ENCODE results near the gene PTPRC.

The PTPRC gene

DNA sequence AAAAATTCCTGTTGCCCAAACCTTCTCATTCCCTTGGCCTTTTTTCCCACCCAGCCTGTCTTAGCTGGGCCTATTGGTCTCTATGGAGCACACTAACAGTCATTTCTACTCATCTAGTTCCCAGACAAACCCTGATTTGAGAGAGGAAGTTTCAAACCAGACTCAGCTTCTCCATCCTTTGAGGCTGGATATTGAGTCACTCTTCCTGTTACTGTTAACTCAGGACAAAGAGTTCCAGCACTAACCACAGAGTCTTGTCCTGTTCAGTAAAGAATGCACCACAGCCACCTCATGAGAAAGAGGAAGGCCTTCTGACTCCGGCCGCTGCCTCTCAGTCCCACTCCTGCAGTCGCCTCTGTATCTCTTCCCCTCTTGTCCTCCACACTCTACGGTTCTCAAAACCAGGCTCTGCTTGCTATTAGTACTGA, 137.8 kb downstream of the PTPRC start:
- Mint-ChIP-seq H3K9me3 (no peaks in the 10 kb centered on the region), H3K4me1 (peaks cover 20% of the 10 kb centered on the region), H3K4me3 (no peak overlapping the region), H3K36me3 (ENCODE audit: low read depth) (no peaks in the 10 kb centered on the region), H3K27ac (peak overlapping the region in 2 of 3 experiments; percentile 34 to 66), H3K27me3 (ENCODE audit: low read depth) (no peaks in the 10 kb centered on the region)
- no peak for TF ChIP-seq CTCF (IDR thresholded peaks at IDR 0.05; ENCODE audit: unreplicated experiment in 3 of 3)

DNA sequence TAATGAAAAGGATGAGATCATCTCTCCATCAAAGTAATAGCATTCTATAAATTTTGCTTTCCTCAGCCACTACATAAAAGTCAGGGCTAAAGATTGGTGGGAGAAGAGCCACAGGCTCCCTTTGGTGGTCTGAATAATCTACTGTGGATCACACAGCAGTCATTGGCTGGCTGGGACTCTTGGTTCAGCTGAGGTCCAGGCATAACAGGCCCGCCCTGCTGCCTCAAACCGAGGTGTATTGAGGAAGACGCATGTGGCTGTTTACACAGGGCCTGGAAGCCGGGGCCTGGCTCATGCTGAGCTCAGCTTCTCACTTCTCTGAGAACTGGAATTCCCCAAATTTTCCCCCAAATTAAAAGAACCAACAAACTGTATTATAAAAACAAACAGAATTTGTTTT, 139.2 kb downstream of the PTPRC start:
- Mint-ChIP-seq H3K4me3 (no peak overlapping the region), H3K36me3 (ENCODE audit: low read depth) (no peaks in the 10 kb centered on the region), H3K4me1 (peaks cover 12% of the 10 kb centered on the region), H3K27ac (no peak overlapping the region), H3K9me3 (no peaks in the 10 kb centered on the region), H3K27me3 (ENCODE audit: low read depth) (no peaks in the 10 kb centered on the region)
- TF ChIP-seq CTCF (IDR thresholded peaks at IDR 0.05; ENCODE audit: unreplicated experiment in 3 of 3), result no peak

GRCh38 chr1:198780376-198780775, 141.5 kb downstream of the PTPRC start:
- no peak overlapping the region for H3K27ac Mint-ChIP-seq
- H3K27me3 Mint-ChIP-seq (ENCODE audit: low read depth), result no peaks in the 10 kb centered on the region
- peaks cover 4% of the 10 kb centered on the region for H3K4me1 Mint-ChIP-seq
- H3K4me3 Mint-ChIP-seq, result no peak overlapping the region
- no peaks in the 10 kb centered on the region for H3K9me3 Mint-ChIP-seq
- no peak for TF ChIP-seq CTCF (IDR thresholded peaks at IDR 0.05; ENCODE audit: unreplicated experiment in 3 of 3)
- no peaks in the 10 kb centered on the region for H3K36me3 Mint-ChIP-seq (ENCODE audit: low read depth)

GRCh38 chr1:198788561-198789064, 149.8 kb downstream of the PTPRC start:
- Mint-ChIP-seq H3K27ac (peak overlapping the region; percentile 2 to 93 (median 60)), H3K4me1 (peaks cover 13% of the 10 kb centered on the region), H3K4me3 (no peak overlapping the region), H3K36me3 (ENCODE audit: low read depth) (no peaks in the 10 kb centered on the region), H3K27me3 (ENCODE audit: low read depth) (no peaks in the 10 kb centered on the region), H3K9me3 (no peaks in the 10 kb centered on the region)
- TF ChIP-seq CTCF (IDR thresholded peaks at IDR 0.05; ENCODE audit: unreplicated experiment in 3 of 3), result peak in 1 of 3 experiments; percentile 48

DNA sequence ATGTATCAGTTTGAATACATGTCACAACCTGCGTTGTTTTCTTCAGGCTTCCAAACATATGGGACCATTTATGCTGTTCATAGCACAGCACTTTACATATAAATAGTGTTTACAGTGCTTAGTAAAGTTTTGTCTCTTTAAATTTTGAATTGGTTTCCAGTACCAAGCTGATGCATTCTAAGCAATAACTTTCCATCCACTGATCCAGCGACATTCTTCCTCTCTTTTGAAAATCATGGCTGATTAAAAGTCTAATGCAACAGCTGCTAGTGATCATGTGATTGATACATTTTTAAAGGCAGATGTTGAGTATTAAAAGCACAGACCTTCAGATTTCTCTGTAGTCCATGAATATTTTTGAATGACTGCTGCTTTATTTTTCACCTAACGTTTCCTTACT, 154.9 kb downstream of the PTPRC start:
- Mint-ChIP-seq H3K27ac (peak overlapping the region in 2 of 3 experiments; percentile 41 to 55), H3K9me3 (peaks cover 29% of the 10 kb centered on the region), H3K4me3 (no peak overlapping the region), H3K4me1 (peaks cover 7% of the 10 kb centered on the region), H3K36me3 (ENCODE audit: low read depth) (peaks cover 24% of the 10 kb centered on the region), H3K27me3 (ENCODE audit: low read depth) (no peaks in the 10 kb centered on the region)
- no peak for TF ChIP-seq CTCF (IDR thresholded peaks at IDR 0.05; ENCODE audit: unreplicated experiment in 3 of 3)

- Mint-ChIP-seq H3K27me3 (ENCODE audit: low read depth) (no peaks in the 10 kb centered on the region), H3K4me3 (no peak overlapping the region), H3K4me1 (no peaks in the 10 kb centered on the region), H3K27ac (peak overlapping the region in 1 of 3 experiments; percentile 56), H3K9me3 (peaks cover 31% of the 10 kb centered on the region), H3K36me3 (ENCODE audit: low read depth) (peaks cover 25% of the 10 kb centered on the region)
- no peak for TF ChIP-seq CTCF (IDR thresholded peaks at IDR 0.05; ENCODE audit: unreplicated experiment in 3 of 3)
Measured at GRCh38 chr1:198794498-198794897, 155.7 kb downstream of the PTPRC start.
